Measurements from ENCODE around the gene SH3GL3. TPM values are rescaled to one million over a fixed set of nuclear protein-coding genes. Genes with fewer than 3 reads are reported as not detected.

SH3GL3 gene
- not detected for polyA plus RNA-seq (2012; ENCODE audit: insufficient read length, low read depth)

DNA sequence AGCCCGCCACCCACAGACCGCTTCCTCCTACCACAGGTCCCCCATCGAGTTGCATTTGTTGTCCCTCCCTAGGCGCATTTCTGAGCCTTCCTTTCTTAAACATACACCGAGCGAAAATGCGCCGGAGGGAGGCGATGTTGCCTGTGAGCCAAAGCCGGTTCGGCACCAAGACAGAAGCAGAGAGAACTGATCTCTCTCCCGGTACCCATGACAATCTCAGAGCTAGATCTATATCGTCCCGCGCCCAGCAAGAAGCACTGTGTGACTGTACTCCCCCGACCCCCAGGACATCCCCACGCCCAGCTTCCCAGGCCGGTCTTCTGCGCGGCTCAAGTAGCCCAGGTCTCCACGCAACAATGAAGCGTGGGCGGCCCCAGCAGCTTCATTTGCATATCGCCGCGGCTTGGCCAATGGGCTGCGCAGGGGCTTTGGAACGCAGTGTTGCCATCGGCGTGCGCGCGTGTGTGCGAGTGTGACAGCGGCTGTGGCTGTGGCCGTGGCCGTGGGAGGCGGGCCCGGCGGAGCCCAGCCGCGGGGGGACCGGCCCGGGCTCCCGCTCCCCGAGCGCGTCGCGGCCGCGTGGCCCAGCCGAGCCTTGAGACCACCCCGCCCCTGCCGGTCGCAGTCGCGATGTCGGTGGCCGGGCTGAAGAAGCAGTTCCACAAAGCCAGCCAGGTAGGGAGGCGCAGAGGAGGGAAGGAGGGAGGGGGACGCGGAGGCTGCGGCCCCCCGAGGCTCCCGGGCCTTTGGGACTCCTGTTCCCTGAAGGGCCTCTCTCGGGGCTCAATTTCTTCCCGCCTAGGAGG, at the start of gene SH3GL3:
SH3GL3 (plus strand) TSS at position 438 of the 806 bp plus-strand sequence; CDS start at position 631, 193 bp downstream.
- TF ChIP-seq TAF1 (IDR thresholded peaks at IDR 0.05; ENCODE audit: borderline replicate concordance, insufficient read depth, low read length) (no peak), FOXP2 (optimal IDR thresholded peaks at IDR 0.05; ENCODE audit: borderline replicate concordance, extremely low read depth, extremely low read length, insufficient read depth) (no peak), SIN3A (IDR thresholded peaks at IDR 0.05; ENCODE audit: borderline replicate concordance, insufficient read depth, low read length) (no peak), POLR2AphosphoS5 (IDR thresholded peaks at IDR 0.05; ENCODE audit: low read depth, low read length) (no peak)
- TF ChIP-seq, protein P1, sequence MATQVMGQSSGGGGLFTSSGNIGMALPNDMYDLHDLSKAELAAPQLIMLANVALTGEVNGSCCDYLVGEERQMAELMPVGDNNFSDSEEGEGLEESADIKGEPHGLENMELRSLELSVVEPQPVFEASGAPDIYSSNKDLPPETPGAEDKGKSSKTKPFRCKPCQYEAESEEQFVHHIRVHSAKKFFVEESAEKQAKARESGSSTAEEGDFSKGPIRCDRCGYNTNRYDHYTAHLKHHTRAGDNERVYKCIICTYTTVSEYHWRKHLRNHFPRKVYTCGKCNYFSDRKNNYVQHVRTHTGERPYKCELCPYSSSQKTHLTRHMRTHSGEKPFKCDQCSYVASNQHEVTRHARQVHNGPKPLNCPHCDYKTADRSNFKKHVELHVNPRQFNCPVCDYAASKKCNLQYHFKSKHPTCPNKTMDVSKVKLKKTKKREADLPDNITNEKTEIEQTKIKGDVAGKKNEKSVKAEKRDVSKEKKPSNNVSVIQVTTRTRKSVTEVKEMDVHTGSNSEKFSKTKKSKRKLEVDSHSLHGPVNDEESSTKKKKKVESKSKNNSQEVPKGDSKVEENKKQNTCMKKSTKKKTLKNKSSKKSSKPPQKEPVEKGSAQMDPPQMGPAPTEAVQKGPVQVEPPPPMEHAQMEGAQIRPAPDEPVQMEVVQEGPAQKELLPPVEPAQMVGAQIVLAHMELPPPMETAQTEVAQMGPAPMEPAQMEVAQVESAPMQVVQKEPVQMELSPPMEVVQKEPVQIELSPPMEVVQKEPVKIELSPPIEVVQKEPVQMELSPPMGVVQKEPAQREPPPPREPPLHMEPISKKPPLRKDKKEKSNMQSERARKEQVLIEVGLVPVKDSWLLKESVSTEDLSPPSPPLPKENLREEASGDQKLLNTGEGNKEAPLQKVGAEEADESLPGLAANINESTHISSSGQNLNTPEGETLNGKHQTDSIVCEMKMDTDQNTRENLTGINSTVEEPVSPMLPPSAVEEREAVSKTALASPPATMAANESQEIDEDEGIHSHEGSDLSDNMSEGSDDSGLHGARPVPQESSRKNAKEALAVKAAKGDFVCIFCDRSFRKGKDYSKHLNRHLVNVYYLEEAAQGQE (IDR thresholded peaks at IDR 0.05; ENCODE audit: insufficient read depth in 1 of 2, low read depth in 2 of 2, low read length in 2 of 2), result no peak

- TF ChIP-seq POLR2AphosphoS5 (IDR thresholded peaks at IDR 0.05; ENCODE audit: low read depth, low read length) (no peak), SIN3A (IDR thresholded peaks at IDR 0.05; ENCODE audit: borderline replicate concordance, insufficient read depth, low read length) (no peak), TAF1 (IDR thresholded peaks at IDR 0.05; ENCODE audit: borderline replicate concordance, insufficient read depth, low read length) (no peak), FOXP2 (optimal IDR thresholded peaks at IDR 0.05; ENCODE audit: borderline replicate concordance, extremely low read depth, extremely low read length, insufficient read depth) (no peak)
- TF ChIP-seq, protein P1 (IDR thresholded peaks at IDR 0.05; ENCODE audit: insufficient read depth in 1 of 2, low read depth in 2 of 2, low read length in 2 of 2), result no peak
Measured at GRCh38 chr15:83398626-83399025, 48.5 kb upstream of the SH3GL3 start.

- no peak for TF ChIP-seq TAF1 (IDR thresholded peaks at IDR 0.05; ENCODE audit: borderline replicate concordance, insufficient read depth, low read length)
- TF ChIP-seq FOXP2 (optimal IDR thresholded peaks at IDR 0.05; ENCODE audit: borderline replicate concordance, extremely low read depth, extremely low read length, insufficient read depth), result no peak
- no peak for TF ChIP-seq SIN3A (IDR thresholded peaks at IDR 0.05; ENCODE audit: borderline replicate concordance, insufficient read depth, low read length)
- no peak for TF ChIP-seq POLR2AphosphoS5 (IDR thresholded peaks at IDR 0.05; ENCODE audit: low read depth, low read length)
- TF ChIP-seq, protein P1 (IDR thresholded peaks at IDR 0.05; ENCODE audit: insufficient read depth in 1 of 2, low read depth in 2 of 2, low read length in 2 of 2), result no peak
Measured at GRCh38 chr15:83404121-83404520, 43.0 kb upstream of the SH3GL3 start.

DNA sequence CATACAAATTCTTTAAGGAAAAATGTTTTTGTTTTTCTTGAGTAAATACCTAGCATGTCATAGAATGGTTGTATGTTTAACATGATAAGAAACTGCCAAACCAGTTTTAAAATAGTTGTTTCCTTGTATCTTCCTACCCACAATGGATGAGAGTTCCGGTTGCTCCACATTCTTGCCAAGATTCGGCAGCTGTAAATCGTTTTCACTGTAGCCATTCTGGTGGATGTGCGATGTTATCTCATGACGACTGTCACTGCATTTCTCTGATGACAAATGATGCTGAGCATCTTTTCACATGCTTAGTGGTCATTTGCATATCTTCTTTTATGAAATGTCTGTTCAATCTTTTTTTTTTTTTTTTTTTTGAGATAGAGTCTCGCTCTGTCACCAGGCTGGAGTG, 36.6 kb upstream of the SH3GL3 start:
- TF ChIP-seq TAF1 (IDR thresholded peaks at IDR 0.05; ENCODE audit: borderline replicate concordance, insufficient read depth, low read length) (no peak), SIN3A (IDR thresholded peaks at IDR 0.05; ENCODE audit: borderline replicate concordance, insufficient read depth, low read length) (no peak), POLR2AphosphoS5 (IDR thresholded peaks at IDR 0.05; ENCODE audit: low read depth, low read length) (no peak), FOXP2 (optimal IDR thresholded peaks at IDR 0.05; ENCODE audit: borderline replicate concordance, extremely low read depth, extremely low read length, insufficient read depth) (no peak)
- TF ChIP-seq, protein P1 (IDR thresholded peaks at IDR 0.05; ENCODE audit: insufficient read depth in 1 of 2, low read depth in 2 of 2, low read length in 2 of 2), result no peak

All from PFSK-1 (cell line).